Natural killer cell (primary cell): ENCODE data around the gene EVC. TPM values are rescaled to one million over a fixed set of nuclear protein-coding genes. Genes with fewer than 3 reads are reported as not detected.

Experiments
- ATAC-seq, 3 donors: fragments of 150-1000 bp in 2 of 3; fragments of 200-7000 bp in 1 of 3; cut with Tn5 transposase; 1 replicate in 1 of 3; 2 replicates in 2 of 3; pipeline ENCODE4 v1.10.0; 2021; ENCODE audit warnings: mild to moderate bottlenecking in 2 of 3, moderate library complexity in 2 of 3
- DNase-seq, 2 donors: peaks; one replicate each; pipeline versions ENCODE4 v3.0.0 to v3.0.0-alpha.2; 2013 to 2021; ENCODE audit warnings: mixed read lengths in 1 of 2
- H3K27ac ChIP-seq: one replicate; pipeline ENCODE4 v1.5.1; 2013; ENCODE audit warnings: mild to moderate bottlenecking, low read length
- H3K27me3 ChIP-seq: one replicate; pipeline ENCODE4 v1.6.1; 2013; ENCODE audit warnings: low read length; ENCODE audit not compliant: control insufficient read depth, insufficient read depth
- H3K36me3 ChIP-seq: one replicate; pipeline ENCODE4 v1.6.1; 2013; ENCODE audit warnings: low read length; ENCODE audit not compliant: control insufficient read depth, insufficient read depth
- H3K4me1 ChIP-seq: one replicate; pipeline ENCODE4 v1.6.1; 2013; ENCODE audit warnings: low read length; ENCODE audit not compliant: control insufficient read depth, insufficient read depth
- H3K4me3 ChIP-seq: one replicate; pipeline ENCODE4 v1.5.1; 2013; ENCODE audit warnings: low read length
- H3K9me3 ChIP-seq: one replicate; pipeline ENCODE4 v1.6.1; 2013; ENCODE audit warnings: low read length; ENCODE audit not compliant: control insufficient read depth, insufficient read depth
- H3K27ac Mint-ChIP-seq, 2 donors: one replicate each; pipeline ENCODE4 v1.8.0; 2022; ENCODE audit warnings: mild to moderate bottlenecking in 2 of 2, mixed read lengths in 2 of 2, moderate library complexity in 1 of 2
- H3K27me3 Mint-ChIP-seq, 2 donors: one replicate each; pipeline ENCODE4 v1.8.0; 2022; ENCODE audit warnings: low read depth in 2 of 2, mixed read lengths in 2 of 2
- H3K36me3 Mint-ChIP-seq: one replicate; pipeline ENCODE4 v1.8.0; 2022; ENCODE audit warnings: mixed read lengths
- H3K4me1 Mint-ChIP-seq, 2 donors: one replicate each; pipeline ENCODE4 v1.8.0; 2022; ENCODE audit warnings: mixed read lengths in 2 of 2
- H3K4me3 Mint-ChIP-seq: one replicate; pipeline ENCODE4 v1.8.0; 2022; ENCODE audit warnings: mild to moderate bottlenecking, moderate library complexity, mixed read lengths
- H3K9me3 Mint-ChIP-seq, 2 donors: one replicate each; pipeline ENCODE4 v1.8.0; 2022; ENCODE audit warnings: mixed read lengths in 2 of 2
- WGBS: methylation state at CpG from one replicate; pipeline ENCODE4 v1.1.7; 2013; ENCODE audit warnings: missing lambda C conversion rate; ENCODE audit not compliant: insufficient coverage; 5-methylcytosine and 5-hydroxymethylcytosine counted together
- intact Hi-C: fragments of 100-400 bp; cut with micrococcal nuclease; formaldehyde crosslinking; loops from one replicate; pipeline ENCODE4 v1.14.2; 2022
- total RNA-seq, 4 donors: library from RNA; stranded (reverse); fragments of 120-200 nt in 1 of 4; gene quantifications; one replicate each; pipeline versions ENCODE4 v1.2.3 to v1.2.4, GENCODE V29; 2013 to 2022
- TF ChIP-seq, protein P1 (sequence below): fragments of 200-600 bp; IDR thresholded peaks from one replicate; pipeline ENCODE4 v1.8.0; 2022; ENCODE audit warnings: antibody characterized with exemption

The EVC gene
- 1 to 10 TPM in 1 of 3 donors, under 1 TPM in 2; 0.18 to 2.9 (median 0.42) TPM for total RNA-seq
- total RNA-seq (2013): 0.23 TPM

DNA sequence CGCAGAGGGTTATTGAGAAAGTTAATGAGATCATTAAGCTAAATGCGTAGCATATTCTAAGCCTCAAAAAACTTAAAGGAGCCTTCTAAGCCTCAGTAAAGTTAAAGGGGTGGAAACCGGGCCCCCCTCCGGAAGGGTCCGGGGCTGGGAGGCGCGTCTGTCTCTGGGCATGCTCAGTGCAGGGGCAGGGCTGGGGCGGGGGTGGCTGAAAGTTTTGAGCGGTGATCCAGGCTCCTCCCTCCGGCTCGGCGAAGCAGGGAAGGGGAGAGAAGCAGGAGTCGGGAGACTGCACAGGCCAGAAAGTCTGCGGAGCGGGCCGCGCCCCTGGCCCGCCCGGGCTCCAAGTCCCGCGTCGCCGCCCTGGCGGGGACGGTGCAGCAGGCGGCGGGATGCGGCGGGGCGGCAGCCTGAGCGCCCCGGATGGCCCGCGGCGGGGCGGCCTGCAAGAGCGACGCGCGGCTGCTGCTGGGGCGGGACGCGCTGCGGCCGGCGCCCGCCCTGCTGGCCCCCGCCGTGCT is at the start of gene EVC:
Gene EVC (plus strand): TSS at position 241 of the 518 bp plus-strand sequence. CDS start 180 bp downstream, at position 421.
- intact Hi-C loops: no loop called here
- peaks cover 10% of the 10 kb centered on the region for H3K4me1 ChIP-seq
- Mint-ChIP-seq H3K4me1 (peaks cover 0 to 15% of the 10 kb centered on the region in 2 donors), H3K36me3 (no peaks in the 10 kb centered on the region), H3K4me3 (peak within 1 kb of the TSS; percentile 73), H3K27ac (no peak within 1 kb of the TSS), H3K27me3 (peaks cover 45 to 64% of the 10 kb centered on the region in 2 donors), H3K9me3 (no peaks in the 10 kb centered on the region)
- WGBS: 1% methylated on average over 49 of the region's 49 CpGs
- H3K27me3 ChIP-seq: peaks cover 5% of the 10 kb centered on the region
- no peak within 1 kb of the TSS for H3K27ac ChIP-seq
- H3K9me3 ChIP-seq: peaks cover 3% of the 10 kb centered on the region
- TF ChIP-seq, protein P1, sequence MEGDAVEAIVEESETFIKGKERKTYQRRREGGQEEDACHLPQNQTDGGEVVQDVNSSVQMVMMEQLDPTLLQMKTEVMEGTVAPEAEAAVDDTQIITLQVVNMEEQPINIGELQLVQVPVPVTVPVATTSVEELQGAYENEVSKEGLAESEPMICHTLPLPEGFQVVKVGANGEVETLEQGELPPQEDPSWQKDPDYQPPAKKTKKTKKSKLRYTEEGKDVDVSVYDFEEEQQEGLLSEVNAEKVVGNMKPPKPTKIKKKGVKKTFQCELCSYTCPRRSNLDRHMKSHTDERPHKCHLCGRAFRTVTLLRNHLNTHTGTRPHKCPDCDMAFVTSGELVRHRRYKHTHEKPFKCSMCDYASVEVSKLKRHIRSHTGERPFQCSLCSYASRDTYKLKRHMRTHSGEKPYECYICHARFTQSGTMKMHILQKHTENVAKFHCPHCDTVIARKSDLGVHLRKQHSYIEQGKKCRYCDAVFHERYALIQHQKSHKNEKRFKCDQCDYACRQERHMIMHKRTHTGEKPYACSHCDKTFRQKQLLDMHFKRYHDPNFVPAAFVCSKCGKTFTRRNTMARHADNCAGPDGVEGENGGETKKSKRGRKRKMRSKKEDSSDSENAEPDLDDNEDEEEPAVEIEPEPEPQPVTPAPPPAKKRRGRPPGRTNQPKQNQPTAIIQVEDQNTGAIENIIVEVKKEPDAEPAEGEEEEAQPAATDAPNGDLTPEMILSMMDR: no peak
- peak; percentile 24 to 36 (median 36) for ATAC-seq
- H3K36me3 ChIP-seq: no peaks in the 10 kb centered on the region
- H3K4me3 ChIP-seq: no peak within 1 kb of the TSS
- peak in 1 of 2 donors; percentile 25 for DNase-seq

DNA sequence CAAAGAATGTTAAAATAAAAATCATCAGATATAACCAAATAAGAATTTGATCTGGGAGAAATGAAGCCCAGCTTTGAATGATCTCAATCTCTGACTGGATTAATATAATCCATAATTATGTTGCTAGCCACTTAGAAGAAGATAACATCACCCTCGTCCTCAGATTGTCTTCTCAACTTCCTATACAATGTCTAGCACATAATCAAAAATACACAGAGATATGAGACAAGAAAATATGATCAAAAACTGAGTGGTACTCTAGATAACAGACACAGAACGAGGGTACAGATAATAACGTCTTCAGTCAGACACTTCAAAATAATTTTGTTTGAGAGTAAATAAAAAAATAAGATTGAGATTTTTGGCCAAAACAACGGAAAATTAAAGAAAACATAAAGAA is 49.8 kb upstream of the EVC start:
- no peaks in the 10 kb centered on the region for H3K27me3 ChIP-seq
- intact Hi-C loops: no loop called here
- Mint-ChIP-seq H3K9me3 (peaks cover 0 to 3% of the 10 kb centered on the region in 2 donors), H3K4me3 (no peak overlapping the region), H3K36me3 (no peaks in the 10 kb centered on the region), H3K27me3 (peaks cover 0 to 5% of the 10 kb centered on the region in 2 donors), H3K27ac (no peak overlapping the region), H3K4me1 (no peaks in the 10 kb centered on the region)
- H3K4me3 ChIP-seq: no peak overlapping the region
- TF ChIP-seq, protein P1: no peak
- DNase-seq (no peak), ATAC-seq (no peak)
- H3K36me3 ChIP-seq: no peaks in the 10 kb centered on the region
- H3K9me3 ChIP-seq: no peaks in the 10 kb centered on the region
- H3K27ac ChIP-seq: no peak overlapping the region
- H3K4me1 ChIP-seq: no peaks in the 10 kb centered on the region
- 100% methylated on average over 3 of the region's 4 CpGs for WGBS

DNA sequence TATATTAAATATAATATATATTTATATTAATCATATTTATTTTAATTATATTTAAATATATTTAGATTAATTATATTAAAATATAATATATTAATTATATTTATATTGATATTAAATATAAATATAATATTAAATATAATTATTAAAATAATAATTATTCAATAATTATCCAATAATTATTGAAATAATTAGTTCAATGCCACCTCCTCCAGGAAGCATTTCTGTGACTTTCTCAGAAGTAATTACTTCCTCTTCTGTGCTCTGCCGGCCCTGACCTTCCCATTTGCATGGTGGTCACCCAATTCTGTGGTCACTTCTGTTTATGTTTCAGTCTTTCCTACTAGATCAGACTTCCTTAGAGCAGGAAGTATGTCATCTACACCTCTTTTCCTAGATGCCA is 48.4 kb upstream of the EVC start:
- intact Hi-C loops: no loop called here
- Histone ChIP-seq H3K27me3 (no peaks in the 10 kb centered on the region), H3K36me3 (no peaks in the 10 kb centered on the region), H3K9me3 (no peaks in the 10 kb centered on the region), H3K27ac (no peak overlapping the region), H3K4me1 (no peaks in the 10 kb centered on the region), H3K4me3 (no peak overlapping the region)
- TF ChIP-seq, protein P1: no peak
- Mint-ChIP-seq H3K27ac (no peak overlapping the region), H3K4me1 (no peaks in the 10 kb centered on the region), H3K9me3 (peaks cover 2 to 3% of the 10 kb centered on the region in 2 donors), H3K27me3 (peaks cover 0 to 5% of the 10 kb centered on the region in 2 donors), H3K4me3 (no peak overlapping the region), H3K36me3 (no peaks in the 10 kb centered on the region)
- ATAC-seq (no peak), DNase-seq (no peak)
- 56% methylated on average over 1 of the region's 1 CpG for WGBS

DNA sequence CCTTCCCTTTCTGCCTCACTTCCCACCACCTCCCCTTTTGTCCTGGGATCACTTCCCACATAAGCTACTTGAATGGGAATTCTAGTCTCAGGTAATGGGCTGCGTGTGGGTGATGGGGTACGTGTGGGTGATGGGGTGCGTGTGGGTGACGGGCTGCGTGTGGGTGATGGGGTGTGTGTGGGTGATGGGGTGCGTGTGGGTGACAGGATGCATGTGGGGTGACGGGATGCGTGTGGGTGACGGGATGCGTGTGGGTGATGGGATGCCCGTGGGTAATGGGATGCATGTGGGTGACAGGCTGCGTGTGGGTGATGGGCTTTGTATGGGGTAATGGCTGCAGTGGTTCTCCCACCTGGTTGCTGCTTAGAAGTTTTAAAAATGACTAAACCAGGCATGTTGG is 46.2 kb upstream of the EVC start:
- intact Hi-C loops: no loop called here
- DNase-seq (no peak), ATAC-seq (no peak)
- Mint-ChIP-seq H3K4me3 (no peak overlapping the region), H3K9me3 (peaks cover 2 to 3% of the 10 kb centered on the region in 2 donors), H3K36me3 (no peaks in the 10 kb centered on the region), H3K27ac (no peak overlapping the region), H3K27me3 (peaks cover 0 to 5% of the 10 kb centered on the region in 2 donors), H3K4me1 (no peaks in the 10 kb centered on the region)
- TF ChIP-seq, protein P1: no peak
- H3K36me3 ChIP-seq: no peaks in the 10 kb centered on the region
- H3K27ac ChIP-seq: no peak overlapping the region
- 92% methylated on average over 12 of the region's 12 CpGs for WGBS
- H3K4me3 ChIP-seq: no peak overlapping the region
- H3K4me1 ChIP-seq: no peaks in the 10 kb centered on the region
- no peaks in the 10 kb centered on the region for H3K27me3 ChIP-seq
- H3K9me3 ChIP-seq: no peaks in the 10 kb centered on the region
